ENCODE measurements around the gene PDE4DIP.
"Not testable (repeated sequence)": the region's sequence is repeated elsewhere in the genome, so short reads cannot be mapped to it uniquely, and the experiment has no call there.

PDE4DIP gene

GRCh38 chr1:148923798-148924197 is 79.6 kb downstream of the PDE4DIP start:
- DNase-seq = not testable (repeated sequence)

DNA sequence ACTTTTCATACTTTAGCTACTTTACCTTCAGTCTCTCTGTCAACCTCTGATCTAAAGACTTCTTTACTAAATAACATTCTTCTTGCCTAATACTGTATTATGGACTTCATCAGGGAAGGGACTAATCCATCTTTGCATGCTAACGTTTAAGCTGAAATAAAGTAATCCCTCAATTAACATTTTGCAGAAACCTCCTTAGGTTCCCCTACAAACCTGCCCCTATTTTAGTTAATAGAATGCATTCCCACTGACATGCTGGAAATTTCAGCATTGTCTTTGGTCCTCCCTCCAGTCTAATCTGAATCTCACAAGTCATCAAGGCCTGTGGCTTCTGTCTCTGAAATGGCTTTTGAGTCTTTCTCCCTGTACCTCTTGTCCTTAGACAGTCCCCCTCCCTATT is 83.4 kb downstream of the PDE4DIP start:
- not testable (repeated sequence) for DNase-seq

DNA sequence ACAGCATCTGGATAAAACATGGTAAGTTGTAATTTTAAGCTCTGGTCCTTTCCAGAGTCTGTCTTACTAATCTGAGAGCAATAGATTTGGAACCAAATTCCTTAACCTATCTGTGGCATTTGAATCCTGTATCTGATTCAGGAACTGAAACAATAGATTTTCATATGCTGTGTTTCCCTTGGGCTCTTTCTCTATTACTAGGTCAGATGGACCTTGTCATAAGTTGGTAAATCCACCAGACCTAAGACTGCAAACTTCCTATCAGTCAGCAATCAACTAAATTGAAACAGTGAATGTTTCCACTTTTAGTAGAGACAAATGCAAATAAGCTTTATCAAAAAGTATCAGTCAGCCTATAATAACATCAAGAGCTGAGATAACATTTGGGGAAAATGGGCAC is 85.0 kb downstream of the PDE4DIP start:
- DNase-seq = not testable (repeated sequence)

DNA sequence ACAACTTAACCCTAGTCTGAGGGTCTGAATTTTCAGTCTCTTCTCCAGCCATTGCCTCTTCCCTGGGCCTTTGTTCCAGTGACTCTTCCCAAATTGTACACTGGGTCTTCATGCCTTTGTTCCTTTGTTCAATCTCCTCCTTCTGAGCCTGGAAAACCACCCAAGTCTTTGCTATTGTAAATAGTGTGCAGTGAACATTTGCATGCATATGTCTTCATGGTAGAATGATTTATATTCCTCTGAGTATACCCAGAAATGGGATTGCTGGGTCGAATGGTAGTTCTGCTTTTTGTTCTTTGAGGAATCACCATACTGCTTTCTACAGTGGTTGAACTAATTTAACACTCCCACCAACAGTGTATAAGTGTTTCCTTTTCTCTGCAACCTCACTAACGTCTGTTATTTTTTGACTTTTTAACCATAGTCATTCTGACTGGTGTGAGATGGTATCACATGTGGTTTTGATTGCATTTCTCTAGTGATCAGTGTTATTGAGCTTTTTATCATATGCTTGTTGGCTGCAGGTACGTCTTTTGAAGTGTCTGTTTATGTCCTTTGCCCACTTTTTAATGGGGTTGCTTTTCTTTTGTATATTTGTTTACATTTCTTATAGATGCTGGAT is 91.3 kb downstream of the PDE4DIP start:
- DNase-seq = not testable (repeated sequence)

- not testable (repeated sequence) for DNase-seq
Measured at GRCh38 chr1:148942906-148943305, 98.7 kb downstream of the PDE4DIP start.

DNA sequence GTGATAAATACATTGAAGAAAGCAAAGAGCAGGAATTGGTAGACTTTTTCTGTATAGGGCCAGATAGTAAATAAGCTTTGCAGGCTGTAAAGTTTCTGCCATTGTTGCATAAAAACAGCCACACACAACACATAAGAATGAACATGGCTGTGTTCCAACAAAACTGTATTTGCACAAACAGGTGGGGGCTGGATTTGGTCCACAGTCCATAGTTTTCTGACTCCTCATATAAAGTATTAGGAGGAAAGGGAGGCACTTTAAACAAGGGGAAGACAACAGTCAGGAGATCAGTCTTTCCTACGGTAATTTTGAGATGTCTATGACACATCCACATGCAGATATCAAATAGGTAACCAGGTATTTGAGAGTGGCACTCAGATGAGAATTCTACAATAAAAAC is 100.9 kb downstream of the PDE4DIP start:
- not testable (repeated sequence) for DNase-seq

DNA sequence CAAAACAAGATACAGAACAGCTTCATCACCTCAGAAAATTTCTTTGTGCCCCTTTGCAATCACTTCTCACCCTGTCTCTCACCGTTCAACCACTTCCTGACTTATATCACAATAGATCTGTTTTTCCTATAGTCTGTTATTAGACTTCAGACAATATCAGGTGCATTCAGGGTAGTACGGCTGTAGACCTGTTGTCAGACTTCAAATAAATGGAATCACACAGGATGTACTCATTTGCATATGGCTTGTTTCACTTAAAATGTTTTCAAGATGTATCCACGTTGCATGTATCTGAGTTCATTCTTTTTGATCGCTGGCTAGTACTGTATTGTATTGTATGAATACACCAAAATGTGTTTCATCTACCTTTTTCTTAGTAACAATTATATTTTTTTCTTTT is 104.5 kb downstream of the PDE4DIP start:
- DNase-seq = not testable (repeated sequence)

DNA sequence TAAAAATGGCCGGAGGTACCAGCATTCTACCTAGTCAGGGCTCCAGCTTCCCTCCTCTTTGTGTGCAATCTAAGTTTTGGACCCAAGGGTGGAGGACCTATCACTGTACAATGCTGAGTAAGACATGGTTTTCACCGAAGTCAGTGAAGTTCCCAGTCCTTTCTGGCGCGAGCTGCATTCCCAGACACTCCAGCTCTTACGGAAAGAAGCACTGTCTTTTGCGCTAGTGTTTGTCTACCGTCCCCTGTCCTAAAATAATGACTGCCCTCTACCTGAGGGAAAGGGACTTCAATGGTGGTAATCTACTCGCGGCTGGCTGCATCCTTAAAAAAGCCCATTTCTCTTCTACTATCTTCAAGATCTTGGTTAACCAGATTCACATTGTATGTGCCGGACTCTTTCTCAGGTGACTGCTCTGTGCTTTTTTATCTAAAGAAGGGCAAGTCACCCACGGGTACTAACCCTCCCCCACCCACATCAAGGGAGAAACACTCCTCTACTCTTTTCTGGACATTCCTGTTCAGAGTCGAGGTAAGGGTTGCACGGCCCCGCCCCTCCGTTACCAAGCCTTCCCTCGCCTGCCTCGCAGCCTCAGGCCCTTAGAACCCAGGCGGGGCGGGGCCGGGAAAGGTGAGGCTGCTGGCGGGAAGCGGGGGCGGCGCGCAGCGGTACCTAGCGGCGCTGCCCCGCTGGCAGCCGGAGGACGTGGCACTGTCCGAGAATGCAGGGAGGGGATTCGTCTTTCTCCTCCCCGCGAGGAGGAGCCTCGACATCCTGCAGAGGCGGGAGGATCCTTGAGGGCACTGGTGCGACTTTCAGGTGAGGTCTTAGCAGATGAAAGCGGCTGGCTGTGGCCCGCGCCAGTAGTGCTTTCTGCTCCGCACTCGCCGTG is 107.4 kb downstream of the PDE4DIP start:
- peak; percentile 70 for DNase-seq

GRCh38 chr1:148952253-148952937 is 108.2 kb downstream of the PDE4DIP start:
- DNase-seq = peak; percentile 54

GRCh38 chr1:148952938-148953616 is 108.8 kb downstream of the PDE4DIP start:
- peak; percentile 5 for DNase-seq

GRCh38 chr1:148953730-148954129 is 109.5 kb downstream of the PDE4DIP start:
- DNase-seq = not testable (repeated sequence)

- DNase-seq = not testable (repeated sequence)
Measured at GRCh38 chr1:148958343-148958742, 114.1 kb downstream of the PDE4DIP start.

DNA sequence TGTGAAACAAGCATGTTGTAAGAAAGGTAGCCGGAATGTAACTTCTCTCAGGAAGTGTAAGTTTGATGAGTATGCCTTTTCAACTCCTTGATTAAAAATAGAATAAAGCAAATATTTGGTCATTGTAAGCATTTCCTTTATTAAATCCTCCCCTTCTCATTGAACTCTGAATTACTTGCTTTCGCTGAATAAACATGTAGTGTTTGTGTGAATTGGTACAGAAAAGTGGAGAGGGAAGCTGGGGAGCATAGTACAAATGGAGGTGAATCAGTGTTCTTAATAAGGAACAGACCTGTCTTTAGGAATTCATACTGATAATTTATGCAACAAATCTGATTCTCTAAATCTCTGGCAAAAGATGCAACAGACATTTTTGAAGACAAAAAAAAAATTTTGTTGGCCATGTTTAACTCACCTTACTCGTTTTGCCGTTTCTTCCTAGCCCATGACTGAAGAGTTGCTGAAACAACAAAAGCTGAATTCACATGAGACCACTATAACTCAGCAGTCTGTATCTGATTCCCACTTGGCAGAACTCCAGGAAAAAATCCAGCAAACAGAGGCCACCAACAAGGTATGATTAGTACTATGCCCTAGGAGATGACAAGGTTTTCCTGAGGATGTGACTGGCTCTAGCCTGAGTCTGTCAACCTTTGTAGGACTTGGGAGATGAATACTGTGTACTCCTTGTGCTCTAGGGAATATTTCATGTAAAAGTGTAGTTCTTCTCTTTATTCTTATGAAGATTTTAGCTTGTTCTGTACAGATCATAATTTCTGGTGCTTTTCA is 116.2 kb downstream of the PDE4DIP start:
- DNase-seq = not testable (repeated sequence)

- not testable (repeated sequence) for DNase-seq
Measured at GRCh38 chr1:148962127-148962857, 118.1 kb downstream of the PDE4DIP start.

DNA sequence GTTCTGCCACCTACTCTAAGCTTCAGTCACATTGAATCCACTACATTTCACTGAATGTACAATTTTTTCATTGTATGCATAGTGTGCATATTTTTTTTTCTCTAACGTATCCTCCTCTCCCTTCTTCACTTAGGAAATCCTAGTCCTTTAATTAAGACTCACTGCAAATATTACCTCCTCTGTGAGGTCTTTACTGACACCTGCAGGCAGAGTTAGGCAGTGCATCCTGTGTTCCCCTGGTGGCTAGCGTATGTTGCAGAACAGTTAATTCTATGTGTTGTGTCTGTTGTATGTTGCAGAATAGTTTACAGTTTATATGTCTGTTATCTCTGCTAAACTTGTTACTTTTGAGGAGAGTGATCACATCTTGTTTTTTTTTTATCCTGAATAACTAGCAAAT is 121.9 kb downstream of the PDE4DIP start:
- not testable (repeated sequence) for DNase-seq

DNA sequence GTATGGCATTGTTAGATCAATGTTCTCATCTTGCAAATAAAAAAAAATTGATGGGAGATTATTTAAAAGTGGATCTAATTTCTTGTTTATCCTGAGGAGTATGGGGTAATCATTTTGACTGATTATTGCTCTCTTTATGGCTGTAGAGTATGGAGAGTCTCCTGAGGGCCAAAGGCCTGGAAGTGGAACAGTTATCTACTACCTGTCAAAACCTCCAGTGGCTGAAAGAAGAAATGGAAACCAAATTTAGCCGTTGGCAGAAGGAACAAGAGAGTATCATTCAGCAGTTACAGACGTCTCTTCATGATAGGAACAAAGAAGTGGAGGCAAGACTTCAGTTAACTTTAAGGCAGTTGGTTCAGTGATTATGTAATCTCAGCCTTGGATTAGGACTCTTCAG is 123.4 kb downstream of the PDE4DIP start:
- DNase-seq = not testable (repeated sequence)

- DNase-seq = not testable (repeated sequence)
Measured at GRCh38 chr1:148968682-148969081, 124.5 kb downstream of the PDE4DIP start.

- not testable (repeated sequence) for DNase-seq
Measured at GRCh38 chr1:148969126-148969525, 124.9 kb downstream of the PDE4DIP start.

GRCh38 chr1:148975453-148975852 is 131.2 kb downstream of the PDE4DIP start:
- not testable (repeated sequence) for DNase-seq

GRCh38 chr1:148975866-148976537 is 131.8 kb downstream of the PDE4DIP start:
- DNase-seq = not testable (repeated sequence)

GRCh38 chr1:148977785-148978184 is 133.6 kb downstream of the PDE4DIP start:
- not testable (repeated sequence) for DNase-seq
